SK-N-MC (cell line): ENCODE data around the gene EDA.

ENCODE experiments used
- DNase-seq: peaks from one replicate; pipeline ENCODE4 v3.0.0-alpha.2; 2011; ENCODE audit warnings: low read depth, low spot score
- H3K27ac ChIP-seq: fragments of 200-600 bp; sonication (generic); 2 replicates; pipeline ENCODE4 v1.5.1; 2016; ENCODE audit warnings: mixed run types
- H3K36me3 ChIP-seq: fragments of 200-600 bp; sonication (generic); 2 replicates; pipeline ENCODE4 v1.6.1; 2017; ENCODE audit warnings: antibody characterized with exemption, low read length, mixed read lengths; ENCODE audit not compliant: insufficient read depth
- H3K4me3 ChIP-seq: fragments of 200-600 bp; sonication (generic); 2 replicates; pipeline ENCODE4 v1.5.1; 2016
- H3K9ac ChIP-seq: fragments of 200-600 bp; sonication (generic); 2 replicates; pipeline ENCODE4 v1.8.0; 2017; ENCODE audit warnings: mixed run types, mixed read lengths; ENCODE audit not compliant: insufficient read length
- H3K9me3 ChIP-seq: fragments of 200-600 bp; sonication (generic); 2 replicates; pipeline ENCODE4 v1.6.1; 2017; ENCODE audit warnings: low read depth, mild to moderate bottlenecking, antibody characterized with exemption, low read length, moderate library complexity, mixed read lengths
- EZH2 ChIP-seq: fragments of 200-600 bp; sonication (generic); IDR thresholded peaks from one replicate; pipeline ENCODE4 v1.6.1; 2017; ENCODE audit warnings: antibody characterized with exemption
- FOXP2 ChIP-seq: optimal IDR thresholded peaks from 2 replicates; pipeline ENCODE3; 2011; ENCODE audit warnings: mild to moderate bottlenecking, moderate library complexity; ENCODE audit not compliant: insufficient read depth; ENCODE audit errors: extremely low read length, control extremely low read depth
- POLR2AphosphoS5 ChIP-seq: IDR thresholded peaks from 2 replicates; pipeline ENCODE4 v1.6.1; 2012; ENCODE audit warnings: mild to moderate bottlenecking, low read depth, low read length, borderline replicate concordance

Gene EDA

GRCh38 chrX:69615342-69615741 lies 571 bp upstream of the EDA start:
- TF ChIP-seq EZH2: no peak
- no peak for TF ChIP-seq FOXP2
- TF ChIP-seq POLR2AphosphoS5: no peak
- peak overlapping the region; percentile 77 for H3K4me3 ChIP-seq
- H3K36me3 ChIP-seq: no peaks in the 10 kb centered on the region
- DNase-seq: no peak
- no peaks in the 10 kb centered on the region for H3K9me3 ChIP-seq
- no peak overlapping the region for H3K27ac ChIP-seq
- H3K9ac ChIP-seq: peak overlapping the region; percentile 19

- no peak for DNase-seq
Observed at GRCh38 chrX:69616457-69617203, 717 bp downstream of the EDA start.

GRCh38 chrX:69618803-69619202 lies 2.9 kb downstream of the EDA start:
- Histone ChIP-seq H3K9ac (no peak overlapping the region), H3K36me3 (peaks cover 3% of the 10 kb centered on the region; the same call in 1 of the 2 replicates), H3K27ac (no peak overlapping the region), H3K9me3 (0 out of 2 replicates have a peak, but pooled peaks cover 9% of the 10 kb centered on the region), H3K4me3 (peak overlapping the region; percentile 84; the same call in 1 of the 2 replicates)
- no peak for TF ChIP-seq FOXP2
- TF ChIP-seq EZH2: no peak
- TF ChIP-seq POLR2AphosphoS5: no peak
- DNase-seq: no peak

More at GRCh38 chrX:69616457-69617203, 717 bp downstream of the EDA start:
- Histone ChIP-seq H3K9ac (peak overlapping the region; percentile 35), H3K4me3 (peak overlapping the region; percentile 84), H3K9me3 (no peaks in the 10 kb centered on the region), H3K36me3 (no peaks in the 10 kb centered on the region), H3K27ac (no peak overlapping the region)
- TF ChIP-seq POLR2AphosphoS5 (no peak), EZH2 (no peak), FOXP2 (no peak)

GRCh38 chrX:69626129-69626528 lies 10.2 kb downstream of the EDA start:
- Histone ChIP-seq H3K9me3 (peaks cover 9% of the 10 kb centered on the region; the same call in 1 of the 2 replicates), H3K4me3 (peak overlapping the region; percentile 51), H3K9ac (peak overlapping the region; percentile 43), H3K27ac (peak overlapping the region; percentile 88), H3K36me3 (peaks cover 3% of the 10 kb centered on the region; the same call in 1 of the 2 replicates)
- no peak for DNase-seq
- TF ChIP-seq EZH2 (no peak), POLR2AphosphoS5 (no peak), FOXP2 (no peak)

- DNase-seq: peak; percentile 22
- TF ChIP-seq EZH2: no peak
- TF ChIP-seq POLR2AphosphoS5: no peak
- no peak for TF ChIP-seq FOXP2
- Histone ChIP-seq H3K9ac (no peak overlapping the region), H3K27ac (peak overlapping the region; percentile 88), H3K9me3 (peaks cover 9% of the 10 kb centered on the region; the same call in 1 of the 2 replicates), H3K4me3 (no peak overlapping the region), H3K36me3 (peaks cover 3% of the 10 kb centered on the region; the same call in 1 of the 2 replicates)
Observed at GRCh38 chrX:69627744-69628143, 11.8 kb downstream of the EDA start.

GRCh38 chrX:69630147-69630546 lies 14.2 kb downstream of the EDA start:
- Histone ChIP-seq H3K4me3 (no peak overlapping the region), H3K9me3 (no peaks in the 10 kb centered on the region), H3K36me3 (no peaks in the 10 kb centered on the region), H3K27ac (no peak overlapping the region), H3K9ac (no peak overlapping the region)
- TF ChIP-seq POLR2AphosphoS5 (no peak), FOXP2 (no peak), EZH2 (no peak)
- DNase-seq: no peak

GRCh38 chrX:69664693-69665092 lies 48.8 kb downstream of the EDA start:
- Histone ChIP-seq H3K9me3 (0 out of 2 replicates have a peak, but pooled peaks cover 2% of the 10 kb centered on the region), H3K36me3 (no peaks in the 10 kb centered on the region), H3K27ac (no peak overlapping the region), H3K4me3 (no peak overlapping the region), H3K9ac (no peak overlapping the region)
- no peak for DNase-seq
- no peak for TF ChIP-seq FOXP2
- TF ChIP-seq POLR2AphosphoS5: no peak
- TF ChIP-seq EZH2: no peak

- Histone ChIP-seq H3K36me3 (no peaks in the 10 kb centered on the region), H3K9ac (no peak overlapping the region), H3K9me3 (no peaks in the 10 kb centered on the region), H3K4me3 (no peak overlapping the region), H3K27ac (no peak overlapping the region)
- no peak for DNase-seq
- no peak for TF ChIP-seq POLR2AphosphoS5
Observed at GRCh38 chrX:69670001-69670555, 54.2 kb downstream of the EDA start.
